HG02970 (cell line): Measurements from ENCODE around the gene CYP1A1.

Source experiments
- ATAC-seq: cut with Tn5 transposase; IDR thresholded peaks from one replicate; pipeline ENCODE4 v1.9.1; 2021; ENCODE audit warnings: mild to moderate bottlenecking, moderate library complexity, moderate number of reproducible peaks; ENCODE audit not compliant: unreplicated experiment, low FRiP score

The CYP1A1 gene

GRCh38 chr15:74696398-74696729 lies 29.0 kb downstream of the CYP1A1 start:
- no peak for ATAC-seq

- peak; percentile 78 for ATAC-seq
Observed at GRCh38 chr15:74695597-74696397, 29.5 kb downstream of the CYP1A1 start, which contains the start of gene EDC3. Gene EDC3 (minus strand): TSS chr15:74696024. CDS start chr15:74675124, 20,900 bp downstream.

GRCh38 chr15:74692327-74692726 lies 33.0 kb downstream of the CYP1A1 start:
- no peak for ATAC-seq

GRCh38 chr15:74683758-74684157 lies 41.6 kb downstream of the CYP1A1 start:
- no peak for ATAC-seq

GRCh38 chr15:74682954-74683353 lies 42.4 kb downstream of the CYP1A1 start:
- no peak for ATAC-seq

- ATAC-seq = no peak
Observed at GRCh38 chr15:74680456-74680855, 44.9 kb downstream of the CYP1A1 start.

GRCh38 chr15:74676801-74677200 lies 48.5 kb downstream of the CYP1A1 start:
- no peak for ATAC-seq

GRCh38 chr15:74674161-74674560 lies 51.2 kb downstream of the CYP1A1 start:
- ATAC-seq = no peak

- no peak for ATAC-seq
Observed at GRCh38 chr15:74669627-74670026, 55.7 kb downstream of the CYP1A1 start.
